Cardiac ventricle fibroblast (primary cell): Measurements from ENCODE around the gene ESPN. TPM values are rescaled to one million over a fixed set of nuclear protein-coding genes. Genes with fewer than 3 reads are reported as not detected.

Experiments used
- total RNA-seq: library from RNA; depleted of rRNA; stranded (reverse); fragments of >200 nt; gene quantifications from 2 replicates; pipeline ENCODE4 v1.2.3, GENCODE V29; 2015

ESPN gene
- total RNA-seq = 0.12 TPM in 1 of 2 replicates, not detected in the other

GRCh38 chr1:6424619-6425593 lies at the start of gene ESPN:
ESPN (plus strand) TSS chr1:6424776; CDS start chr1:6424956, 180 bp downstream.

GRCh38 chr1:6393400-6394187 lies 31.0 kb upstream of the ESPN start, which contains the start of gene ACOT7:
ACOT7 (minus strand) TSS chr1:6393767; CDS start chr1:6393399, 368 bp downstream.

GRCh38 chr1:6419804-6420453 lies 4.6 kb upstream of the ESPN start, which contains the start of gene HES2:
HES2 (minus strand) TSS chr1:6419919; CDS start chr1:6419820, 99 bp downstream.

GRCh38 chr1:6466023-6466422 lies 41.4 kb downstream of the ESPN start, which contains the start of gene TNFRSF25:
TNFRSF25 (minus strand) TSS chr1:6466173; CDS start chr1:6466107, 66 bp downstream.

GRCh38 chr1:6491480-6491962 lies 66.9 kb downstream of the ESPN start, which contains the start of gene PLEKHG5:
PLEKHG5 (minus strand) TSS chr1:6491667; CDS start chr1:6477571, 14,096 bp downstream.

Other genes with a start within 250 kb of the ESPN start
- gene CHD5, start 244.5 kb upstream of the ESPN start, total RNA-seq = 0.44 and 5.3 TPM in 2 replicates
- gene RPL22, start 225.2 kb upstream of the ESPN start, total RNA-seq = 184 and 211 TPM in 2 replicates
- 1.4 and 1.8 TPM in 2 replicates for gene RNF207, start 218.7 kb upstream of the ESPN start, total RNA-seq
- 40.4 and 48.2 TPM in 2 replicates for gene ICMT, start 188.8 kb upstream of the ESPN start, total RNA-seq
- not detected in 2 replicates for gene HES3, start 180.6 kb upstream of the ESPN start, total RNA-seq
- 13.0 and 14.0 TPM in 2 replicates for gene GPR153, start 163.7 kb upstream of the ESPN start, total RNA-seq
- 7.2 and 8.6 TPM in 2 replicates for gene ACOT7, start 31.0 kb upstream of the ESPN start, total RNA-seq
- gene HES2, start 4.9 kb upstream of the ESPN start, total RNA-seq = 0.19 TPM in 1 of 2 replicates, not detected in the other
- gene TNFRSF25, start 41.4 kb downstream of the ESPN start, total RNA-seq = 2.6 and 3.9 TPM in 2 replicates
- 3.4 and 4.2 TPM in 2 replicates for gene PLEKHG5, start 66.9 kb downstream of the ESPN start, total RNA-seq
- gene NOL9, start 129.7 kb downstream of the ESPN start, total RNA-seq = 13.6 and 14.3 TPM in 2 replicates
- not detected in 2 replicates for gene TAS1R1, start 130.5 kb downstream of the ESPN start, total RNA-seq
- 8.8 and 9.5 TPM in 2 replicates for gene ZBTB48, start 155.2 kb downstream of the ESPN start, total RNA-seq
- 57.4 TPM in 2 replicates for gene KLHL21, start 178.1 kb downstream of the ESPN start, total RNA-seq
- gene PHF13, start 189.0 kb downstream of the ESPN start, total RNA-seq = 13.7 and 15.2 TPM in 2 replicates
- gene THAP3, start 200.1 kb downstream of the ESPN start, total RNA-seq = 19.3 and 24.9 TPM in 2 replicates